Measurements from ENCODE around the gene ABCB8.

ABCB8 gene

GRCh38 chr7:151001546-151001945 lies 26.7 kb upstream of the ABCB8 start:
- TF ChIP-seq, protein P1, sequence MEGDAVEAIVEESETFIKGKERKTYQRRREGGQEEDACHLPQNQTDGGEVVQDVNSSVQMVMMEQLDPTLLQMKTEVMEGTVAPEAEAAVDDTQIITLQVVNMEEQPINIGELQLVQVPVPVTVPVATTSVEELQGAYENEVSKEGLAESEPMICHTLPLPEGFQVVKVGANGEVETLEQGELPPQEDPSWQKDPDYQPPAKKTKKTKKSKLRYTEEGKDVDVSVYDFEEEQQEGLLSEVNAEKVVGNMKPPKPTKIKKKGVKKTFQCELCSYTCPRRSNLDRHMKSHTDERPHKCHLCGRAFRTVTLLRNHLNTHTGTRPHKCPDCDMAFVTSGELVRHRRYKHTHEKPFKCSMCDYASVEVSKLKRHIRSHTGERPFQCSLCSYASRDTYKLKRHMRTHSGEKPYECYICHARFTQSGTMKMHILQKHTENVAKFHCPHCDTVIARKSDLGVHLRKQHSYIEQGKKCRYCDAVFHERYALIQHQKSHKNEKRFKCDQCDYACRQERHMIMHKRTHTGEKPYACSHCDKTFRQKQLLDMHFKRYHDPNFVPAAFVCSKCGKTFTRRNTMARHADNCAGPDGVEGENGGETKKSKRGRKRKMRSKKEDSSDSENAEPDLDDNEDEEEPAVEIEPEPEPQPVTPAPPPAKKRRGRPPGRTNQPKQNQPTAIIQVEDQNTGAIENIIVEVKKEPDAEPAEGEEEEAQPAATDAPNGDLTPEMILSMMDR (IDR thresholded peaks at IDR 0.05; ENCODE audit: borderline replicate concordance, control extremely low read depth, extremely low read depth, insufficient read depth, missing control alignments): no peak
- no peak for DNase-seq (ENCODE audit: low spot score)
- in situ Hi-C loops (cut with MboI; ENCODE audit: low sequenced_read_pairs, unreplicated experiment): no loop called here

GRCh38 chr7:151003572-151003971 lies 24.7 kb upstream of the ABCB8 start:
- in situ Hi-C loops (cut with MboI; ENCODE audit: low sequenced_read_pairs, unreplicated experiment): no loop called here
- TF ChIP-seq, protein P1 (IDR thresholded peaks at IDR 0.05; ENCODE audit: borderline replicate concordance, control extremely low read depth, extremely low read depth, insufficient read depth, missing control alignments): no peak
- DNase-seq (ENCODE audit: low spot score): no peak

DNA sequence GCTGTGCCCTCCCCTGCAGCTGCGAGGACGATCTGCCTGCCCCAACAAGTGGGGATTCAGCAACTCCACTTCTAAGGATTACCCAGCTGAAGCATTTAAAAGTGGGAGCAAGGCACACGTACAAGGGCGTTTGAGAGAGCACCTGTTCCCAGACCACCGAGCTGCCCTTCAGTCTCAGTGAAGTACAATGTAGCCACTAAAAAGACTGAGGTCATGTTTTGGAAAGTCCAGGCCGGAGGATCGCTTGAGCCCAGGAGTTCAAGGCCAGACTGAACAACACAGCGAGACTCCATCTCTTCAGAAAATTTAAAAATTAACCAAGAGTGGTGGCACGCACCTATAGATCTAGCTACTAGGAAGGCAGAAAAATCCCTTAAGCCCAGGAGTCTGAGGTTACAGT lies 22.7 kb upstream of the ABCB8 start:
- TF ChIP-seq, protein P1 (IDR thresholded peaks at IDR 0.05; ENCODE audit: borderline replicate concordance, control extremely low read depth, extremely low read depth, insufficient read depth, missing control alignments): no peak
- DNase-seq (ENCODE audit: low spot score): no peak
- in situ Hi-C loops (cut with MboI; ENCODE audit: low sequenced_read_pairs, unreplicated experiment): no loop called here

- DNase-seq (ENCODE audit: low spot score): no peak
- in situ Hi-C loops (cut with MboI; ENCODE audit: low sequenced_read_pairs, unreplicated experiment): no loop called here
- TF ChIP-seq, protein P1 (IDR thresholded peaks at IDR 0.05; ENCODE audit: borderline replicate concordance, control extremely low read depth, extremely low read depth, insufficient read depth, missing control alignments): no peak
Observed at GRCh38 chr7:151006590-151007300, 21.5 kb upstream of the ABCB8 start.

DNA sequence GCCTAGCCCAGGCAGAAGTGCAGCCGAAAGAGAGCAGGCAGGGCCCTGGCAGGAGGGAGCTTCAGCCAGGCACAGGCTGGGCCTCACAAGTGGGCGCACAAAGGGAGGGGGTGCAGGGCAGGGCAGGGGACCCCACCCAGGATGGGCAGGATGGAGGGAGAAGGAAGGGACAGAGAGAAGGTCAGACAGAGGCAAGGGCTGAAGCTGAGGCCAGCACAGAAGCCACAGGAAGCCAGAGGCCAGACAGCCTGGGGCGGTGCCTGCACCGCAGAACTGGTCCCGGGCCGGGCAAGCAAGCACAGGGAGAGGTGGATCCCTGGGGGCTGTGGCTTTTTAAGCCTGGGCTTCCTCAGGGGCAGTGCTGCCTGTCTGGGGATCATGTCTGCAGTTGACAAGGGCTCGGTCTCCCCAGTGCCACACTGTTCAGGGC lies 20.8 kb upstream of the ABCB8 start:
- no peak for DNase-seq (ENCODE audit: low spot score)
- TF ChIP-seq, protein P1 (IDR thresholded peaks at IDR 0.05; ENCODE audit: borderline replicate concordance, control extremely low read depth, extremely low read depth, insufficient read depth, missing control alignments): no peak

GRCh38 chr7:151008143-151008510 lies 20.1 kb upstream of the ABCB8 start:
- in situ Hi-C loops (cut with MboI; ENCODE audit: low sequenced_read_pairs, unreplicated experiment): no loop called here
- TF ChIP-seq, protein P1 (IDR thresholded peaks at IDR 0.05; ENCODE audit: borderline replicate concordance, control extremely low read depth, extremely low read depth, insufficient read depth, missing control alignments): no peak
- no peak for DNase-seq (ENCODE audit: low spot score)

More for the DNA sequence above, 20.8 kb upstream of the ABCB8 start:
- in situ Hi-C loops (cut with MboI; ENCODE audit: low sequenced_read_pairs, unreplicated experiment): no loop called here

All from GM13976 (cell line).